Regular cardiac myocyte (primary cell): ENCODE measurements around the gene PCDHAC2. TPM values are rescaled to one million over a fixed set of nuclear protein-coding genes. Genes with fewer than 3 reads are reported as not detected.

ENCODE experiments used
- total RNA-seq: library from RNA; depleted of rRNA; stranded (reverse); fragments of >200 nt; gene quantifications from 2 replicates; pipeline ENCODE4 v1.2.3, GENCODE V29; 2014

Gene PCDHAC2
- total RNA-seq = 0.19 and 1.4 TPM in 2 replicates

GRCh38 chr5:140966293-140967225, at the start of gene PCDHAC2:
TSS of gene PCDHAC2 (plus strand) at chr5:140966476. CDS start at chr5:140966767, 291 bp downstream.

GRCh38 chr5:140925806-140926442, 40.4 kb upstream of the PCDHAC2 start, which contains the start of gene PCDHAC1:
TSS of gene PCDHAC1 (plus strand) at chr5:140926299. CDS start at chr5:140926893, 594 bp downstream.

Other genes with a start within 250 kb of the PCDHAC2 start
- gene PCDHA1, start 180.3 kb upstream of the PCDHAC2 start, total RNA-seq = 0.28 TPM in 1 of 2 replicates, not detected in the other
- gene PCDHA2, start 171.6 kb upstream of the PCDHAC2 start, total RNA-seq = under 0.01 TPM in 2 replicates
- gene PCDHA3, start 165.4 kb upstream of the PCDHAC2 start, total RNA-seq = 0.19 and 1.1 TPM in 2 replicates
- gene PCDHA4, start 159.4 kb upstream of the PCDHAC2 start, total RNA-seq = 0.19 and 0.85 TPM in 2 replicates
- gene PCDHA5, start 144.9 kb upstream of the PCDHAC2 start, total RNA-seq = under 0.01 TPM in 2 replicates
- 0.38 and 3.1 TPM in 2 replicates for gene PCDHA6, start 138.5 kb upstream of the PCDHAC2 start, total RNA-seq
- gene PCDHA7, start 132.2 kb upstream of the PCDHAC2 start, total RNA-seq = 0.58 and 2.5 TPM in 2 replicates
- under 0.01 TPM in 2 replicates for gene PCDHA8, start 125.3 kb upstream of the PCDHAC2 start, total RNA-seq
- under 0.01 TPM in 2 replicates for gene PCDHA9, start 118.1 kb upstream of the PCDHAC2 start, total RNA-seq
- gene PCDHA10, start 110.6 kb upstream of the PCDHAC2 start, total RNA-seq = 0.19 and 0.28 TPM in 2 replicates
- under 0.01 and 0.28 TPM in 2 replicates for gene PCDHA11, start 97.5 kb upstream of the PCDHAC2 start, total RNA-seq
- 0.28 TPM in 1 of 2 replicates, not detected in the other for gene PCDHA12, start 91.2 kb upstream of the PCDHAC2 start, total RNA-seq
- under 0.01 TPM in 1 of 2 replicates, not detected in the other for gene PCDHA13, start 84.4 kb upstream of the PCDHAC2 start, total RNA-seq
- gene PCDHAC1, start 40.2 kb upstream of the PCDHAC2 start, total RNA-seq = under 0.01 and 0.56 TPM in 2 replicates
- gene PCDHB1, start 84.9 kb downstream of the PCDHAC2 start, total RNA-seq = not detected in 2 replicates
- 0.77 and 6.5 TPM in 2 replicates for gene PCDHB2, start 128.1 kb downstream of the PCDHAC2 start, total RNA-seq
- 0.19 and 3.9 TPM in 2 replicates for gene PCDHB3, start 134.0 kb downstream of the PCDHAC2 start, total RNA-seq
- under 0.01 and 0.85 TPM in 2 replicates for gene PCDHB4, start 155.3 kb downstream of the PCDHAC2 start, total RNA-seq
- gene PCDHB5, start 168.7 kb downstream of the PCDHAC2 start, total RNA-seq = 0.58 and 3.1 TPM in 2 replicates
- gene PCDHB6, start 183.6 kb downstream of the PCDHAC2 start, total RNA-seq = under 0.01 and 0.28 TPM in 2 replicates
- gene PCDHB7, start 206.2 kb downstream of the PCDHAC2 start, total RNA-seq = 0.19 and 1.1 TPM in 2 replicates
- under 0.01 and 1.4 TPM in 2 replicates for gene PCDHB8, start 211.3 kb downstream of the PCDHAC2 start, total RNA-seq
- gene PCDHB16, start 215.9 kb downstream of the PCDHAC2 start, total RNA-seq = 0.19 and 1.7 TPM in 2 replicates
- under 0.01 and 0.56 TPM in 2 replicates for gene PCDHB9, start 220.7 kb downstream of the PCDHAC2 start, total RNA-seq
- gene PCDHB10, start 225.9 kb downstream of the PCDHAC2 start, total RNA-seq = 0.19 and 1.7 TPM in 2 replicates
- gene PCDHB11, start 233.2 kb downstream of the PCDHAC2 start, total RNA-seq = 0.19 and 0.85 TPM in 2 replicates
- under 0.01 and 0.28 TPM in 2 replicates for gene PCDHB12, start 242.2 kb downstream of the PCDHAC2 start, total RNA-seq
- 0.19 and 1.1 TPM in 2 replicates for gene PCDHB13, start 247.4 kb downstream of the PCDHAC2 start, total RNA-seq